Fibroblast of peridontal ligament (primary cell): ENCODE data around the gene ARNT2.

Experiments used
- DNase-seq: peaks from one replicate; pipeline ENCODE4 v3.0.0-alpha.2; 2010; ENCODE audit errors: extremely low read depth

ARNT2 gene

DNA sequence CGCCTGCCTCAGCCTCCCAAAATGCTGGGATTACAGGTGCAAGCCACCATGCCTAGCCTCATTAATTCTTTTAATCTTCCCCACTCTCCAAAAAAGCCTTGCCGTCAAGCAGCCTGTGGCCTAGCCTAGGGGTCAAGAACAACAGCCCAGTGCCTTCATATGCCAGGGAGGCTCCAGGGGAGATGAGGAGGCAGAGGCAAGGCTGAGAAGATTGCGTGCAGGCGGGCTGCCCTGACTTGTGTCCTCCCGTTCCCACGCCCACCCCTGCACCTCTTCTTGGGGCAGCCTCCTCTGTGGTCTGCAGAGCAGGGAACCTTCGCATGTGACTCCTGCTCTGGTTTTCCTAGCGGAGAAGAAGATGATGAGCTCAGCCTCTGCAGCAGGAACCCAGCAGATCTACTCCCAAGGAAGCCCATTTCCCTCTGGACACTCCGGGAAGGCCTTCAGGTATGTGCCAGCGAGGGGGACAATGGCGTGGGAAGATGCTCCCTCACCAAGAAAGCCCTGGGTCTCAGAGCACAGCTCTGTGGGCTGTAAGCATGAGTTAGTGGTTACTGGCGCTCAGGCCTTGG, 172.4 kb downstream of the ARNT2 start:
- no peak for DNase-seq

DNA sequence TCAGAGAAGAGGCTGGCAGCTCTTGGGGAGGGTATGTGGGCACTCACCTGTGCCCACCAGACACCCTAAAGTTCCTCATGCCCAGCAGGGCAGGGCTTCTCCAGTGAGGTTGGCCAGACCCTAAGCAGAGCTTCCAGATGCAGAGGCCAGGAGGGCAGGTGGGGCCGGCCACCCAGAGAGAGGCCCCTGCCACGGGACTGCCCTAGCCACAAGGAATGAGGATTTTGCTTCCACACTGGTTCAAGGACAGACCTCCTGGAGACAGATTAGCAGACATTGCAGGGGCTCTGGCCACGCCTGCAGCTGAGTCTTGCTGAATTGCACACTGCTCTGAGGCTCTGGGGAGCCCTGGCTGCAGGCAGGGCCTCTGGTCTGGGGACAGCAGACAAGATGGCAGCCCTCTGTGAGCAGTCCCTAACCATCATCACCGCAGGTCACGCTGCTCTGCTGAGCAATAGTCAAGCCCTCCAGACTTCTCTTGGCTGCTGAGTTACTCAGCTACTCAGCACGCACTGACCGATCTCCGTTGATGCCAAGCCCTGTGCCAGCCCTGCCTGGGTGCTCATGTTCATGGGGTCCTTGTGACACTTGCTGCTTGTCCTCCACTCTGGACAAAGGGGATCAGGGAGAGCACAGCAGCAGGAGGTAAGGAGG, 173.5 kb downstream of the ARNT2 start:
- DNase-seq: no peak

GRCh38 chr15:80578206-80578595, 174.0 kb downstream of the ARNT2 start:
- no peak for DNase-seq

- no peak for DNase-seq
Measured at GRCh38 chr15:80578871-80579270, 174.7 kb downstream of the ARNT2 start.

GRCh38 chr15:80579611-80580010, 175.4 kb downstream of the ARNT2 start:
- DNase-seq: no peak

- peak; percentile 63 for DNase-seq
Measured at GRCh38 chr15:80580106-80580505, 175.9 kb downstream of the ARNT2 start.

DNA sequence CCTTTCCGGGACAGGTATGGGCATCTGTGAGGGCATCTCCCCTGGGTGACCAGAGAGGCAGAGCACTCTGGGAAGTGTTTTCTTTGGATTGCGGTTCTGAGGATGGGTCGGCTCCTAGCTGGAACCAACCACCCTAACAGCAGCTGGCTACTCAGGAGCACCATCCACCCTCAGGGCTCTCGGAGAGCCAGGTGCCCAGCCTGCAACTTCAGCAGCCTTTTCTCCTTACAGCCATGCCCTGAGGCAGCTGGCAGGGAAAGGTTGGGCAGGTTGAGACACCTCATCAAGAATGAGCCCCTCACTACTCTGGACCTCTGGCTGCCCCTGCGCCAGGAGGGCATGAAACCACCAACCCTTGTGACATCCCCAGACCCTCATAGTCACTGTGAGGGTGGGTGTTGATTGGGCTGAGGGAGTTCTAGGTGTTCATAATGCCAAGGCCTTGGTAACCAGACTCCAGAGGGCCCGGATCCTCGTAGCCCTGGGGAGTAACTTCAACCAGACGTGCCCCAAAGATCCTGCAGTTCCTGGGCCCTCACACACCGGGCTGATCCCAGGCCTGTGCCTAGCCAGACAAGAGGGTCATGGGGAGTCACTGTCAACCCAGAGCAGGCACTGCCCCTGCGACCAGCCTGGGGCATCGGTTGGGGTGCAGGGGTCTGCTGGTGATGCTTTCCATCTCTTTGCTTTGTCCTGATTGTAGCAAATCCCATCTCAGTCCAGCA, 176.5 kb downstream of the ARNT2 start:
- DNase-seq: no peak

DNA sequence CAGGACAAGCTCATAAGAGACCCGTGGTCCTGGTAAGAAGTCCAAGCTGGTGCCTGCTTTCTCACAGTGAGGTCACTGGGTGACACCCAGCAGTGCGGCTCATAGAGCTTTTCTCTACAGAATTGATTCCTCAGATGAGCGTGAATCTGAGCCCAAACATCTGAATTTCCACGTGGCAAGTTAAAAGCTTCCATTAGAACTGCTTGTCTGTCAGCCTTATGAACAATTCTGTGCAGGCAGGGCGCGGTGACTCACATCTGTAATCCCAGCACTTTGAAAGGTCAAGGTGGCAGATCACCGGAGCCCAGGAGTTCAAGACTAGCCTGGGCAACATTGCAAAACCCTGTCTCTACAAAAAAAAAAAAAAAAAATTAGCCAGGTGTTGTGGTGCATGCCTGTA, 177.8 kb downstream of the ARNT2 start:
- no peak for DNase-seq

GRCh38 chr15:80582816-80583423, 178.7 kb downstream of the ARNT2 start:
- DNase-seq: no peak

GRCh38 chr15:80584561-80584964, 180.4 kb downstream of the ARNT2 start:
- DNase-seq: no peak

DNA sequence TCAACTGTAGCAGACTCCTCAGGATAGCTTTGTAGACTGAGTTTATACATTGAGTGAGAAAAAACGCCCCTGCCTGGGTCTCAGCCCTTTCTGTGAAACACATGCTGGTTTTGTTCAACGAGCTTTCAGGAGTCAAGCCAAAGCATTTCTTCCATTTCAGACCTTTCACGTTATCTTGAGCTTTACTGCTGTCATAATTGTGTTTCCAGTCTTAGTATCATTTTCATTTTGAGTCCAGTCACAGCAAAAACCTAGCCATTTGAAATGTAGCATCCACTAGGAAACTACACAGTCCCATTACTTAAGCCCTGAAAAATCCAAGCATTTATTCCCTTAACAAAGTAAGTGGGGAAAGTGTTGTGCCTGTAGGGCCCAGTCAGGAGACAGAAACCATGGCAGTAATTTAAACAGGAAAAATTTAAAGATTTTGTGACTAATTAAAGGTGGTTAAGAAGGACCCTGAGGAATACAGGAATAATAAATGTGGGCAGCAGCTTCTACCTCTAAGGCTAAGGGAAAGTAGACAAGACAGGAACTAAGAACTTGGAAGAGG, 180.9 kb downstream of the ARNT2 start:
- DNase-seq: no peak

DNA sequence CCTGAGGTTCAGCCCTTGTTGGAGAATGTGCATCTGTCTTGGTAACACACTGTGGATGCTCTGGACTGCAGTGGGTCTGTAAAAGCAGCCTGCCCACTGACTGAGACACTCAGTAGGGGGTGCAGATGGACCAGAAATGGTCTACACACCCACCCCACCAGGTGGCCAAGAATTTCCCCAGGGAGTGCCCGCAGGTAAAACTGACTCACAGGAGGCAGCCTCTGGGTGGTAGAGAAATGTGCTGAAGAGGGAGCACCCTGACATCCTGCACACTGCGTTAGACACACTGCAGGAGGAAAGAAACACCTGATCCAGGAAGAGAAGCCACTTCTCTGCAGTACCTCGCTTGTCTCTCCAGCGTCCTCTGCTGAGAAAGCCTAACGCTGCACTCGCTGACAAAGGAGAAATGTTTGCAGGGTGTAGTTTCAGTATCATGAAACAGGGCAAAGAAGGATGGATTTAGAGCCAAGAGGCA, 181.4 kb downstream of the ARNT2 start:
- DNase-seq: no peak

DNA sequence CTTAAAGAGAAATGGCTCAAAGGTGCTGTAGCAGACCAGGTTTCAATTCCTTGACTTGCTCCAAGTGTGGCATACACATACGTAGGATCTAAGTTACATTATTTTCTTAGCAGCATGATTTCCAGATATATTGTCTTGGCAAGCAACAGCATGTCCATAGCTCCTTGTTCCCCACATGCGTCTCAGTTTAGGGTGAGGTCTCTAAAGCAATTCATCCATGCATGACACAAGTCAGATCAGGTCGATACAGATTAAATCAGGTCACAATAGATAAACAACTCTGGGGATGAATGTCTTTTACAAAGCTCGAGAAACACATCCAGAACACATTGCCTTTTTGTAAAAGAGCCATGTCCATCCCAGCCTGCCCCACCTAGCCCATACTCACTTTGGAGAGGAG, 182.0 kb downstream of the ARNT2 start:
- no peak for DNase-seq

- DNase-seq: no peak
Measured at GRCh38 chr15:80587007-80587406, 182.8 kb downstream of the ARNT2 start.

- peak; percentile 11 for DNase-seq
Measured at GRCh38 chr15:80587816-80588456, 183.8 kb downstream of the ARNT2 start.

GRCh38 chr15:80588801-80589200, 184.6 kb downstream of the ARNT2 start:
- peak; percentile 83 for DNase-seq

DNA sequence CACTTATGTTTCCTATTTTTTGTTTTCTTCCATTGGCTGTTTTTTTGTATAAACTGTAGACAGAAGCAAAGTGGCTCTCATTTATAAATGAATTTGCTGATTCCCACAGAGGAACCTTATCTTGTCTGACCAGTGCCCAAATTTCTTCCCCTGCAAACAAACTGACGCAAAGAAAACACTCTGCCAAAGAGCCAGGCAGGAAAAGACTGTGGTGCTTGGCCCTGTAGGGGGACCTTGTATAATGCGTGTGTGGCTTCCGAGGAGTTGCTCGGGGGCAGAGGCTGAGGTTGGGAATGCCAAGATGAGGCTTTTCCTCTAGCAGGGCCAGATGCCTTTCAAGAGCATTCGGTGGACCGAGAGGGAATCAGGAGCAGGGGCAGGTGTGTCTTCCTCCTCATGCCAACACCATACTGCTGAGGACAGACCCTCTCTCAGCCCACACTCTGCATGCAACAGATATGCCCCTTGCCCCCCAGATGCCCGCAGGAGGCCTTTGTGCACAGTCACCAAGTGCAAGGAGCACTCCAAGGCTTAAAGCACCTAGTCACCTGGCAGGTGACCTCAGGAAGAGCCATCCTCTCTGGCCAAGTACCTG, 186.7 kb downstream of the ARNT2 start:
- DNase-seq: no peak

DNA sequence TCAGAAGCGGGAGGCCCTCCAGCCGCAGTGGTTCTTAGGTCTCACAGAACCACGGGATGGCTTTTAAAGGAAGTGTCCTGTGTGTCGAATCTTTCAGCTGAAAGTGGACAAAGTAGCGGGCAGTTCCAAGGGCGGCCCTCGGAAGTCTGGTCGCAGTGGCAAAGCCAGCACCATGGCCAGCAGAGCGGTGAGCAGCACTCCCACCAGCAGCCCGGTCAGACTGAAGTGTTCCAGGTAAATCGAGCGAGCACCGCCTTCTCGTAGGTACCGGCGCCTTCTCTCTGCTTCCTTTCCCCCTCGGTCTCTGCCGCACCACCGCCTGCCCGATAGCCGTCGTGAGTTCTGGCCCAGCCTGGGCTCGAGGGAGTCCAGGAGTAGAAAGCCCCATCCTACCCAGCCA, 187.3 kb downstream of the ARNT2 start:
- no peak for DNase-seq

GRCh38 chr15:80591938-80592825, 188.0 kb downstream of the ARNT2 start:
- no peak for DNase-seq

DNA sequence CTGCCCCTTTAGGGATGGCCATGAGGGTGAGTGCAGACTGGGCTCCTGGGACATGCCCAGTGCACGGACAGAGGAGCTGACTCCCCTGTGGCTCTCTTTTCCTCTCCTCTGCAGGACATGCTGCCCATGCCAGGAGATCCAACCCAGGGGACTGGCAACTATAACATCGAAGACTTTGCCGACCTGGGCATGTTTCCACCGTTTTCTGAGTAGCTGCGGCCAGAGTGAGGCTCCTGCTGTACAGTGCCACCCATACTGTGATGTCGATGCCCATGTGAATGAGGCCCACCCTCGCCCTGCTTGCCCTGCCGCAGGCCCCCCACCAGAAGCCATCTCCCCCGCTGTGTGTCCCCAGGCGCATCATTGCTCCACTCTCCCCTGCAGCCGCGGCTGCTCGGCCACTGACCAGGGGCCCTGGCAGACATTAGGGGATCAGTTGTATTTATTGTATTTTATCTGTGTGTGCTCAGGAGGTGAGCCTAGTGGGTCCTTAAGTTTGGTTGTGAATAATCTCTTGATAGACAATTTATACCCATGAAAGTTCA, 189.4 kb downstream of the ARNT2 start:
- DNase-seq: no peak
